Left kidney (tissue), 8 donors: ENCODE data around the gene LGR4. TPM values are rescaled to one million over a fixed set of nuclear protein-coding genes. Genes with fewer than 3 reads are reported as not detected.
"Not testable (repeated sequence)": the region's sequence is repeated elsewhere in the genome, so short reads cannot be mapped to it uniquely, and the experiment has no call there.

Experiments used
- DNase-seq: peaks from one replicate; pipeline ENCODE4 v3.0.0-alpha.2; 2013
- long read RNA-seq, 8 donors: transcript quantifications; one replicate each; lab custom pipeline, GENCODE V29; 2026
- polyA plus RNA-seq: library from polyadenylated mRNA; unstranded; fragments of 120-200 nt; gene quantifications from one replicate; pipeline ENCODE4 v1.2.1, GENCODE V29; 2013; ENCODE audit not compliant: insufficient read length

The LGR4 gene
- polyA plus RNA-seq, result 152 TPM
- long read RNA-seq, donor 1, full-length matches to known transcripts, result 12 of 17 reads
- long read RNA-seq, donor 1, partial matches to known transcripts, result 5 of 17 reads
- long read RNA-seq, donor 1, other reads (novel, unspliced or antisense), result 0 of 17 reads
- long read RNA-seq, donor 2, full-length matches to known transcripts, result 15 of 24 reads
- long read RNA-seq, donor 2, partial matches to known transcripts, result 9 of 24 reads
- long read RNA-seq, donor 2, other reads (novel, unspliced or antisense), result 0 of 24 reads
- long read RNA-seq, donor 3, full-length matches to known transcripts, result 13 of 13 reads
- long read RNA-seq, donor 3, partial matches to known transcripts, result 0 of 13 reads
- long read RNA-seq, donor 3, other reads (novel, unspliced or antisense), result 0 of 13 reads
- long read RNA-seq, donor 4, result 0 reads
- long read RNA-seq, donor 5, full-length matches to known transcripts, result 12 of 12 reads
- long read RNA-seq, donor 5, partial matches to known transcripts, result 0 of 12 reads
- long read RNA-seq, donor 5, other reads (novel, unspliced or antisense), result 0 of 12 reads
- long read RNA-seq, donor 6, full-length matches to known transcripts, result 11 of 16 reads
- long read RNA-seq, donor 6, partial matches to known transcripts, result 5 of 16 reads
- long read RNA-seq, donor 6, other reads (novel, unspliced or antisense), result 0 of 16 reads
- long read RNA-seq, donor 7, full-length matches to known transcripts, result 23 of 37 reads
- long read RNA-seq, donor 7, partial matches to known transcripts, result 14 of 37 reads
- long read RNA-seq, donor 7, other reads (novel, unspliced or antisense), result 0 of 37 reads
- long read RNA-seq, donor 8, full-length matches to known transcripts, result 7 of 7 reads
- long read RNA-seq, donor 8, partial matches to known transcripts, result 0 of 7 reads
- long read RNA-seq, donor 8, other reads (novel, unspliced or antisense), result 0 of 7 reads

GRCh38 chr11:27472398-27473016 lies at the start of gene LGR4:
TSS of gene LGR4 (minus strand) at chr11:27472790. CDS start at chr11:27472302, 488 bp downstream.
- peak; percentile 94 for DNase-seq

GRCh38 chr11:27520226-27520625 lies 47.6 kb upstream of the LGR4 start:
- no peak for DNase-seq

DNA sequence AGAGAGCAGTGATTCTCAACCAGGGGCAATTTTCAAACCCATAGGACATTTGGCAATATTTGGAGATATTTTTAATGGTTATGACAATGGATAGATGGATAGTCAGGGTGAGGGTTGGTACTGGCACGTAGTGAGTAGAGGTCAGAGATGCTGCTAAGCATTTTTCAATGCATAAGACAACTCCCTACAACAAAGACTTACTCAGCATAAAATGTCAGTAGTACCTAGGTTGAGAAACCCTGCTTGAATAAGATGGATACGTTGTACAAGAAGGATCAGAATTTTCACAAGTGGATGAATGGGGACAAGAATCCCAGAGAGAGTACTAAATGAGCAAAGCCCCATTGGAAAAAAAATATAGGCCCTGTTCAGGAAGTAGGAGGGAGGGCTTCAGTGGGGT lies 45.9 kb upstream of the LGR4 start:
- no peak for DNase-seq

GRCh38 chr11:27517490-27517889 lies 44.9 kb upstream of the LGR4 start:
- DNase-seq, result not testable (repeated sequence)

- no peak for DNase-seq
Observed at GRCh38 chr11:27514558-27514957, 42.0 kb upstream of the LGR4 start.

DNA sequence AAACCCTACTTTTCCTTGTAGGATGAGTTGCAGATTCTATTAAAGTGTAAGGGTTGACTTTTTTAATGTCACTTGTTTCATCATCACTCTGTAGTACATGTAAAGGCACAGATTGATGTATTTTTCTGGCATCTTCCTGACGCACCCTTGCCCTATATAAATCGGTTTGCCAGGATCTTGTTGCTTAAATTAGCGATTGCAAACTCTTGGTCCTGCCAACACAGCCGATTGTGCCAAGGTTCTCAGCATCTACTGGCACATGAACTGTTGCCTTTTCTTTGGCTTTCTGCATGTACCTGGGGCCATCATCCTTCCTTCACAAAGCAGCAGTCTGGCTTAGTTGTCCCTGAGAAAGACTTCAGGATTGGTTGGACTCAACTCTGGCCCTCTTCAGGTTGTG lies 41.5 kb upstream of the LGR4 start:
- no peak for DNase-seq

GRCh38 chr11:27513389-27513788 lies 40.8 kb upstream of the LGR4 start:
- no peak for DNase-seq

- no peak for DNase-seq
Observed at GRCh38 chr11:27512238-27512637, 39.6 kb upstream of the LGR4 start.

- no peak for DNase-seq
Observed at GRCh38 chr11:27509908-27510307, 37.3 kb upstream of the LGR4 start.

GRCh38 chr11:27507557-27508322 lies 35.1 kb upstream of the LGR4 start:
- no peak for DNase-seq

GRCh38 chr11:27506200-27507182 lies 33.9 kb upstream of the LGR4 start, which contains the start of gene LIN7C:
TSS of gene LIN7C (minus strand) at chr11:27506769. CDS start at chr11:27506752, 17 bp downstream.
- DNase-seq, result peak; percentile 97

- no peak for DNase-seq
Observed at GRCh38 chr11:27505781-27506180, 33.2 kb upstream of the LGR4 start.

- no peak for DNase-seq
Observed at GRCh38 chr11:27504205-27504604, 31.6 kb upstream of the LGR4 start.

DNA sequence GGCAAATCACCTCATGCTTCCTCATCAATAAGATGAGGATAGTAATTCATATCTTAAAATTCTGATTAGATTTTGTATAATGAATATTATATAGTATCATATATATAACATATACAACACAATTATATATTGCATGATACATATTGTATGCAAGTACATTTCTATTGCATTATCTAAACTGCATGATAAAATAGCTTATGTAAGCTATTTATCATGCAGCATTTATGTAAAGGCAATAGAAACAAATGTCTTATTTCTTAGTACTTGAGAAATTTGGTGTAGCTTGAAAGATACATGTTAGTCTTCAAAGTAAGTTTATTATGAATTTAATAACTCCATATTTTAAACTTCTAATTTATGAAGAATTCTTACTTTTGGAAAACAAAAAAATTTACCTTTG lies 28.5 kb upstream of the LGR4 start:
- no peak for DNase-seq

DNA sequence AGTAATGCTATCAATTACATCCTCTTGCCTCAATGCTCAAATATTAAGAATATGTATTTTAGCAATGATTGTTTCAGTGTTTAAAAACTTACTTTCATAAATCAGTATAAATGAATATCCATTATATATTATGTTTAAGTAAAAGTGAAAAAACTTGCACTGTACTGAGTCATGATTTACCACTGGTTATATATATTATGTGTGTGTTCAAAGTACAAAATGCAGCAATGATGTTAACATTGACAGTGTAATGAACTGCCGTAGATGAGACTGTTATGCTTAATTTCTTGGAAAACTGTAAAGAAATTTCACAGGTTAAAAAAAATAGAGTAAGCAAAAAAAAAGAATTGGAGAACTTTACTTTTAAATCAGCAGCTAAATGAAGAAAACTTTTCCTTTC lies 25.3 kb upstream of the LGR4 start:
- no peak for DNase-seq

DNA sequence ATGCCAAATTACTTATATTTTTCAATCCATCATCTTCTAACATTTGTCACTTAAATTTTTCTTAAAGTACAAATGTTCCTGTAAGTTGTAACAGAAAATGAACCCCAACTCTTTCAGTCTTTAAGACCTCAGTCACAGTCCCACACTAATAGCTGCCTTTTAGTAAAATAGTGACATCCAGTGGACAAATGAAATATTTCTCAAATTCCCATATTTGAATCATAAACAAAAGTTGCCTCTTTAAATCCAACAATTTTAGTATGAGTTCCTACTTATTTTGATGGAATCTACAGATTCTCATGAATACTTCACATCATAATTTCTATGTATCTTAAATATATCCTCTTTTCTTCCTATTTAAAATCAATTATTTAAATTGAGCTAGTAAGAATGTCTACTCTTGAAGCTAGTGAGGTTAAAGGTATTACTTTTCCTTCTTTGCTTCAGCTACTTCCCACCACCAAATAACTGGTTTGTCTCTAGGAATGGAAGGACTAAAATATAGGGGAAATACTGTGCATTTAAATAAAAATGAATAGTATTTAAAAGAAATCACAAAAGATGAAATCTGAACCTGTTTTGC lies 24.8 kb upstream of the LGR4 start:
- no peak for DNase-seq

DNA sequence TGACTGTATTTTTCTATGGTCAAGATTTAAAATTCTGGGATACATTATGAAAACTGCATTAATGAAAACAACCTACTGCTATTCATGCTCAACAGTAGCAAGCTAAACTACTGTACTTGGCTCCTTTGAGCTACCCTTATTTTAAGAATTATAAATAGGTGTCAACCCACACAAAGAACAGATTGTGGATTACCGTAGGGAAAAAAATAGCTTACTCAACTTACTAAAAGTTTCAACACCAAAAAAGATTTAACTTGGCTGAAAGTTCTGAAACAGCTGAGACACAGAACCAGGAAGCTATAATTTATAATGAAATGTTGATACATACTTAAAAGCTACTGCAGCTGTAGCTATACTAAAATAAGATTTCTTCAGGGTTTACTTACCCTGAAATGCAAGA lies 23.9 kb upstream of the LGR4 start:
- no peak for DNase-seq

DNA sequence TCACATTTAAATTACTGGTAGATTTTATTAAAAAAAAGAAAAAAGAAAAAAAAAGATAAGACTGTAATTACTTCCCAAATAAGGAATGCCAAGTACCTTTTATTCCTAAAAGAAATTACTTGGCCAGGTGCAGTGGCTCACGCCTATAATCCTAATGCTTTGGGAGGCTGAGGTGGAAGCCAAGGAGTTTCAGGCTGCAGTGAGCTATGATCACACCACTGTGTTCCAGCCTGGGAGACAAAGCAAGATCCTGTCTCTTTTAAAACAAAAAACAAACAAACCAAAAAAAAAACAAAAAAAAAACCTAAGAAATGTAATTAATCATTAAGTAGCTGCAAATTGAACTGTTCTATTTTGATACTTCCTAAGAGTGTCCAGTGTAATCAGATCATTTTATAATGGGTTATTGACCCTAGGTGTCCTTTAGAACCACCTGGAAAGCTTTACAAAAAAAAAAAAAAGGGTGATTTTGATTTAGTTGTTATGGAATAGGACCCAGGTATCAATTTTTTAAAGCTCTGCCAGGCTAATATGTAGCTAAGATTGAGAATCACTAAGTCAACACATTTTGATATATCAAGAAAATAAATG lies 23.2 kb upstream of the LGR4 start:
- no peak for DNase-seq

DNA sequence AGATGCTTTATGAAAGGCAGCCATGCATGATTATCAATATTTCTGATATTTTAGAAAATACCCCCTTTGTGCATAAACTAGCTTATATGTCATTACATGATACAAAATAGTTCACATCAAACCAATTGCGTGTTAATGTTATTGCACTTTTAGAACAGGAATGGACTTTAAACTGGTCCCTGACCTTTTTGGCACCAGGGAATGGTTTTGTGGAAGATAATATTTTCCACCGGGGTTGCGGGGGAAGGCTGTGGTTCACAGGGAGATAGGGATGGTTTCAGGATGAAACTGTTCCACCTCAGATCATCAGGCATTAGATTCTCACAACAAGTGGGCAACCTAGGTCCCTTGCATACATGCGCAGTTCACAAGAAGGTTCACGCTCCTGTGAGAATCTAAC lies 16.5 kb upstream of the LGR4 start:
- DNase-seq, result no peak

DNA sequence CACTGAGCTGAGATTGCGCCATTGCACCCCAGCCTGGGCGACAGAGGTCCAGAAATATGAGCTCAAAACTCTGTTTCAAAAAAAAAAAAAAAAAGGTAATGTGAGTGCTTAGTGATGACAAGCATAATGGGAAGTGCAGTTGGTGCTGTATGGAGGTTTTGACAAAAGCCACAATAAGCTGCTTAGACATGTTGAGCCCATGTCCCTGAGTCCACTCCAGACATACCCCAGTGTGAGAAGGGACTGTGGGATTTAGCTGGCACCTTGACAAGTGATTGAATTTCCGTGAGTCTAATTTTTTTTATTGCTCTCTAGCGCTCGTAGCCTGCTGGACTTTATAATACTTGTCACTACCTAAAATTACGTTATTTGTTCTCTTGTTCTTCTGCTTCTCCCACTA lies 15.1 kb upstream of the LGR4 start:
- no peak for DNase-seq
